Testis (tissue), 3 donors: ENCODE results near the gene ZNF804A. TPM values are rescaled to one million over a fixed set of nuclear protein-coding genes. Genes with fewer than 3 reads are reported as not detected.

ENCODE experiments used
- DNase-seq: peaks from one replicate; pipeline ENCODE4 v3.0.0-alpha.2; 2019
- H3K27ac ChIP-seq, 2 donors: fragments of 200-600 bp; sonication (generic); one replicate each; pipeline ENCODE4 v1.5.1; 2019
- H3K27me3 ChIP-seq: fragments of 200-600 bp; sonication (generic); one replicate; pipeline ENCODE4 v1.5.1; 2019
- H3K36me3 ChIP-seq: fragments of 200-600 bp; sonication (generic); one replicate; pipeline ENCODE4 v1.5.1; 2017; ENCODE audit warnings: low read depth; ENCODE audit errors: missing control alignments
- H3K4me1 ChIP-seq: fragments of 200-600 bp; sonication (generic); one replicate; pipeline ENCODE4 v1.5.1; 2019
- H3K4me3 ChIP-seq, 2 donors: fragments of 200-600 bp; sonication (generic); one replicate each; pipeline ENCODE4 v1.5.1; 2017 to 2019
- H3K9me3 ChIP-seq: fragments of 200-600 bp; sonication (generic); one replicate; pipeline ENCODE4 v1.5.1; 2017
- POLR2A ChIP-seq: fragments of 450-650 bp; IDR thresholded peaks from one replicate; pipeline ENCODE4 v1.6.1; 2017; ENCODE audit warnings: antibody characterized with exemption, mild to moderate bottlenecking, moderate library complexity
- WGBS, 2 donors: methylation state at CpG; one replicate each; pipeline ENCODE4 v1.1.5; 2018; 5-methylcytosine and 5-hydroxymethylcytosine counted together
- intact Hi-C: fragments of 100-400 bp; cut with DNase I; formaldehyde crosslinking; loops from one replicate; pipeline ENCODE4 v1.15.1; 2023; ENCODE audit warnings: low total_unique reads
- polyA plus RNA-seq: library from polyadenylated mRNA; stranded (reverse); fragments of 350-450 nt; fragmentation: Illumina TruSeq; extraction: RNeasy Lipid Tissue Mini Kit (QIAGEN cat#74804); gene quantifications from one replicate; pipeline ENCODE4 v1.2.3, GENCODE V29; 2014; ENCODE audit warnings: low read depth, low replicate concordance; ENCODE audit not compliant: insufficient read depth
- total RNA-seq, 2 donors: library from RNA; depleted of rRNA; stranded (reverse); fragments of >200 nt; gene quantifications; one replicate each; pipeline ENCODE4 v1.2.3, GENCODE V29; 2016
- TF ChIP-seq, protein P1 (sequence below), 3 experiments: fragments of 450-650 bp in 2 of 3; fragments of 200-600 bp in 1 of 3; sonication (generic) in 1 of 3; IDR thresholded peaks; one replicate each; pipeline ENCODE4 v1.5.1; 2016 to 2019; ENCODE audit warnings: antibody characterized with exemption in 3 of 3, mild to moderate bottlenecking in 2 of 3, moderate library complexity in 1 of 3

The ZNF804A gene
- total and polyA plus RNA-seq, 3 donors from 2014 or later: 0.50 to 0.63 TPM; not detected in 1

DNA sequence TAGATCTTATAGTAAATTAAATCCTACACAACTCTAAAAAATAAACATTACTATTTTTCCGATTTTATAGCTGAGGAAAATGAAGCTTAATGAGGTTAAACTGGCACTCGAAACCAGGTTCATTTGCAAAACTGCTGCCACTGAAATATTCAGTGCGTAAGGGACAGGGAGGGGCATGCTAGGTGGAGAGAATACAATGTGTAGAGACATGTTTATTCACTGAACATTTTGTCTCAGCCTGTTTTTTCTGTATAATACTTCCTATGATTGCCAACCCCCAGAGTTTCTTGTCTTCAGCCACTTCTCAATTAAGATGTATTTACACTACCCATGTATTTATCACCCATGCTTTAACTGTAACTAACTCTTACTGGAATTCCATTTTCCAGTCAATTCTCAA, 31.6 kb upstream of the ZNF804A start:
- no peak for DNase-seq
- no peak overlapping the region for H3K27ac ChIP-seq
- H3K27me3 ChIP-seq: no peaks in the 10 kb centered on the region
- TF ChIP-seq, protein P1, sequence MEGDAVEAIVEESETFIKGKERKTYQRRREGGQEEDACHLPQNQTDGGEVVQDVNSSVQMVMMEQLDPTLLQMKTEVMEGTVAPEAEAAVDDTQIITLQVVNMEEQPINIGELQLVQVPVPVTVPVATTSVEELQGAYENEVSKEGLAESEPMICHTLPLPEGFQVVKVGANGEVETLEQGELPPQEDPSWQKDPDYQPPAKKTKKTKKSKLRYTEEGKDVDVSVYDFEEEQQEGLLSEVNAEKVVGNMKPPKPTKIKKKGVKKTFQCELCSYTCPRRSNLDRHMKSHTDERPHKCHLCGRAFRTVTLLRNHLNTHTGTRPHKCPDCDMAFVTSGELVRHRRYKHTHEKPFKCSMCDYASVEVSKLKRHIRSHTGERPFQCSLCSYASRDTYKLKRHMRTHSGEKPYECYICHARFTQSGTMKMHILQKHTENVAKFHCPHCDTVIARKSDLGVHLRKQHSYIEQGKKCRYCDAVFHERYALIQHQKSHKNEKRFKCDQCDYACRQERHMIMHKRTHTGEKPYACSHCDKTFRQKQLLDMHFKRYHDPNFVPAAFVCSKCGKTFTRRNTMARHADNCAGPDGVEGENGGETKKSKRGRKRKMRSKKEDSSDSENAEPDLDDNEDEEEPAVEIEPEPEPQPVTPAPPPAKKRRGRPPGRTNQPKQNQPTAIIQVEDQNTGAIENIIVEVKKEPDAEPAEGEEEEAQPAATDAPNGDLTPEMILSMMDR (IDR thresholded peaks at IDR 0.05): no peak
- no peak for TF ChIP-seq POLR2A
- H3K36me3 ChIP-seq: no peaks in the 10 kb centered on the region
- H3K4me3 ChIP-seq: no peak overlapping the region
- intact Hi-C loops: no loop called here
- no peaks in the 10 kb centered on the region for H3K4me1 ChIP-seq
- H3K9me3 ChIP-seq: no peaks in the 10 kb centered on the region
- 82 to 86% methylated on average over 3 of the region's 3 CpGs for WGBS, 2 donors

DNA sequence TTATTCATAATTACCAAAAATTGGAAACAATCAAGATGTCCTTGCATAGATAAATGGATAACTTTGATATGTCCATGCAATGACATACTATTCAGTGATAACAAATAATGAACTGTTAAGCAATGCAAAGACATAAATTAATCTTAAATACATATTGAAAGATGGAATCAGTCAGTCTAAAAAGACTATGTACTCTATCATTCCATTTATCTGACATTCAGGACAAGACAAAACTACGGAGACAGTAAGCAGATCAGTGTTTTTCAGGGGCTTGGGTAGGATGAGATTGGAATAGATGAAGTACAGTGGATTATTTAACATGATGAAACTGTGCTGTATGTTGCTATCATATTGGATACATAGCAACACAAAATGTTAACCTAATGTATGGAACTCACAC, 21.3 kb upstream of the ZNF804A start:
- no peaks in the 10 kb centered on the region for H3K9me3 ChIP-seq
- H3K4me1 ChIP-seq: no peaks in the 10 kb centered on the region
- H3K27me3 ChIP-seq: no peaks in the 10 kb centered on the region
- no peak overlapping the region for H3K27ac ChIP-seq
- no peaks in the 10 kb centered on the region for H3K36me3 ChIP-seq
- intact Hi-C loops: no loop called here
- TF ChIP-seq, protein P1 (IDR thresholded peaks at IDR 0.05): no peak
- TF ChIP-seq POLR2A: no peak
- 88% methylated on average over 1 of the region's 1 CpG for WGBS, 2 donors
- no peak for DNase-seq
- no peak overlapping the region for H3K4me3 ChIP-seq

DNA sequence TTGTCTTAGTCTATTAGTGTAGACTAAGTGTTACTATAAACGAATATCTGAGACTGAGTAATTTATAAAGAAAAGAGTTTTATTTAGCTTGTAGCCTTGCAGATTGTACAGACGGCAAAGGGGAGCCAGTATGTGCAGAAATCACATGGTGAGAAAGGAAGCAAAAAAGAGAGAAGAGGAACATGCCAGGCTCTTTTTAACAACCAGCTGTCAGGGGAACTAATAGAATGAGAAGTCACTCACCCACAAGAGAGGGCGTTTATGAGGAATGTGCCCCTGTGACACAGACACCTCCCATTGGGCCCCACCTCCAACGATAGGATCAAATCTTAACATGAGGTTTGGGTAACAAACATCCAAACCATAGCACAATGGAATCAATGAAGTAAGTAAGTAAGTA, 20.6 kb upstream of the ZNF804A start:
- Histone ChIP-seq H3K4me3 (no peak overlapping the region), H3K36me3 (no peaks in the 10 kb centered on the region), H3K27ac (no peak overlapping the region), H3K9me3 (no peaks in the 10 kb centered on the region), H3K27me3 (no peaks in the 10 kb centered on the region), H3K4me1 (no peaks in the 10 kb centered on the region)
- TF ChIP-seq POLR2A: no peak
- TF ChIP-seq, protein P1 (IDR thresholded peaks at IDR 0.05): no peak
- no peak for DNase-seq
- WGBS, 2 donors: 63 to 68% methylated on average over 4 of the region's 4 CpGs
- intact Hi-C loops: no loop called here

DNA sequence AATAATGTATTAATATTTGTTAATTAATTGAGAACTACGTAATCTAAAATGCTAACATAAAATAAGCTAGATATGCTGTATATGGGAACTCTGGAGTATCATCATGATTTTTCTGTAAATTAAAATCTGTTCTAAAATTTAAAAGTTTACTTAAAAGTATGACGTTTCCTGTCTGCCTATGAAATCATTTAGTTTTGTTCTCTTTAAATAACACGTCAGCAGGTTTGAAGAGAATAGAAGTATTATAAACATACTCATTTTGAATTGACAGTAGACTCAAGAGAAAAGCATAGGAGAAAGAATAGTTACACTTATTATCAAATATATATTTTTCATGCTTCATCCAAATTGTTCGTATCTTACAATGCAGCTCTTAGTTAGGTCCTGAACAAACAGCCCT, 19.1 kb upstream of the ZNF804A start:
- intact Hi-C loops: no loop called here
- TF ChIP-seq, protein P1 (IDR thresholded peaks at IDR 0.05): no peak
- no peak for TF ChIP-seq POLR2A
- H3K27ac ChIP-seq: no peak overlapping the region
- DNase-seq: no peak
- no peak overlapping the region for H3K4me3 ChIP-seq
- H3K36me3 ChIP-seq: no peaks in the 10 kb centered on the region
- no peaks in the 10 kb centered on the region for H3K27me3 ChIP-seq
- no peaks in the 10 kb centered on the region for H3K4me1 ChIP-seq
- no peaks in the 10 kb centered on the region for H3K9me3 ChIP-seq
- WGBS, 2 donors: 90 to 92% methylated on average over 4 of the region's 4 CpGs

DNA sequence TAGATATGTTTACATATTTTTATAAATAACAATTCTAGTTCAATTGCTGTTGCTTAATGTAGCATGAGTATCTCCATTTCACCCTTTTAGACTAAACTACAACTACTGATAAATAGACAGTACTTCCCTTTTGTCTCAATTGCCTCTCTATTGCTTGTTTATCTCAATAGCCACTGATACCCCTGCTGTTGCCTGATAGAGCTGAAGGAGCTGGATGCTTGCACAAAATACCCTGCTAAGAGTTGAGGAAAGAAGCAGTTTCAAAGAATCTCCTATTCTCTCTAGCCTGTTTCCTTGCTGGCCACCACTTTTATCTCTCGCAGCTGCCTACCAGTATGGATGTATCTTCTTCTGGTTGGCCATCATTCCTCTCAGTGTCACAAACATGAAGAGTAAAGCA, 16.9 kb upstream of the ZNF804A start:
- Histone ChIP-seq H3K27me3 (no peaks in the 10 kb centered on the region), H3K36me3 (no peaks in the 10 kb centered on the region), H3K4me3 (no peak overlapping the region), H3K9me3 (no peaks in the 10 kb centered on the region), H3K27ac (no peak overlapping the region), H3K4me1 (no peaks in the 10 kb centered on the region)
- 67 to 73% methylated on average over 1 of the region's 1 CpG for WGBS, 2 donors
- TF ChIP-seq, protein P1 (IDR thresholded peaks at IDR 0.05): no peak
- TF ChIP-seq POLR2A: no peak
- intact Hi-C loops: no loop called here
- no peak for DNase-seq
